HG02970 (cell line): ENCODE results near the gene ZPLD1.

ENCODE experiments used
- ATAC-seq: cut with Tn5 transposase; IDR thresholded peaks from one replicate; pipeline ENCODE4 v1.9.1; 2021; ENCODE audit warnings: mild to moderate bottlenecking, moderate library complexity, moderate number of reproducible peaks; ENCODE audit not compliant: unreplicated experiment, low FRiP score

The ZPLD1 gene

DNA sequence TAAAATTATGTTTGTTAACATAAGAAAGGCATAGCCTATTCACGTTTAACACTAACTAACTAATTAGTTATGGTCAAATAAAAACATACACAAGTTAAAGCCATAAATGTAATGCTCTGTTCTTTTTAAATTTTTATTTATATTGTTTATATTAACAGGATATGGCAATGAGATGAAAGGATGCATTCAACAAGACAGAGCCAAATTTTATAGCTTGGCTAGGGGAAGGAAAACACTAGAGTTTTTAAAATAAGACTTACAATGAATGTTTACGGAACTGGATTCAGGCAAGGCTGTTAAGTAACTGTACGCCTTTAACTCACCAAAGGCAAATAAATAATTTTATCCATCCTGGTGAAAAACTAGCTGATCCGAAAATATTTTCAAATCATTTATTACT is 86.4 kb downstream of the ZPLD1 start:
- no peak for ATAC-seq

DNA sequence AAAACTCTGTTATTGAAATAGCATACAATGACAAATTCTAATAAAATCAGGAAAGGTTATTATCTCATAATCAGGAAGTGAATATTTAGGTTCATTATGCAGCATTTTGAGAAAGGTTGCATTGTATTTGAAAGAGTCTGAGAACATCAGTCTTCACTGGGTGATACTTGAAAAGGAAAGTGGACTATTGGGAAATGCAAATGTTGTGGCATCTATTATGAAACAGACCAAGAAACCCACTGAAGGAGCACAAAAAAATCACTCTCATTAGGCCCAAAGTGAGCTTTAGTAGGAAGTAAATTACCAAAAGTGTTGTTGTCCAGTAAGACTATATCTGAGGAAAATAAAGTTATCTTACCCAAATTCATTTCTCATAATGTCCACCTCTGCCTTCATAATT is 90.8 kb downstream of the ZPLD1 start:
- no peak for ATAC-seq

DNA sequence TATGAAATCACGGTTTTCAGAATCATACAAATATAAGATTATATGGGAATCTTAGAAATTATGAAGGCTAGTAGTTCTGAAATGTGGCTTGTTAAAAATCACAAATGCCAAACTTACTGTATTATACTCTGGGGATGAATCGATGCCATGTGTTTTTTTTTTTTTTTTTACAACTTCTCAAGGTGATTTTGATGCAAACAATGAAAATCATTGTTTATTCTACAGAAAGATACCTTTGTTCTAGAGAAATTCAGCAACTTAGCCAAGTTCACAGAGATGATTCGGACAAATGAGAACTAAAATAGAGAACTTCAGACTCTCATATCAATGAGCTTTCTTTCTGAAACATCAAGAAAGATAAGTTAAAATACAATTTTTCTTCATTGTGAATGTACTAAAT is 92.0 kb downstream of the ZPLD1 start:
- no peak for ATAC-seq

DNA sequence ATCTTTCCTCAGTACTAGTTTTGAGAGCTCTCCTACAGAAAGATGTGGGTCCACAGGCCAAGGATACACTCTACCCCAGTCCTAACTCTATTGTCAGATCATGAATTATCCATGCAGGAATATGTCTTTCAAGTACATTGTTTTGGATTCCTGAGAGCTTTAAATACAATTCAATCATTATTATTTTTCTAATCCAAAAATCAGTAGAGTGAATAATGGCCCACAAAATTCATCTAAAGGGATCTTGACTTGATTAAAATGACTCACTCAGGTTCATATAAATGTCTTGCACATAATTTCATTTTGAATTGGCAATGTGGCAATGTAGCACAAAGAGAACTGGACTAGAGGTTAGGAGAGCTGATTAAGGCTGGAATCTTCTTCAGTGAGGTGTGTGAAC is 93.9 kb downstream of the ZPLD1 start:
- ATAC-seq: no peak
